ENCODE results near the gene IGLL5. TPM values are rescaled to one million over a fixed set of nuclear protein-coding genes. Genes with fewer than 3 reads are reported as not detected.

IGLL5 gene
- total RNA-seq, 2 donors from 2014 or later = 0.58 to 0.77 TPM

DNA sequence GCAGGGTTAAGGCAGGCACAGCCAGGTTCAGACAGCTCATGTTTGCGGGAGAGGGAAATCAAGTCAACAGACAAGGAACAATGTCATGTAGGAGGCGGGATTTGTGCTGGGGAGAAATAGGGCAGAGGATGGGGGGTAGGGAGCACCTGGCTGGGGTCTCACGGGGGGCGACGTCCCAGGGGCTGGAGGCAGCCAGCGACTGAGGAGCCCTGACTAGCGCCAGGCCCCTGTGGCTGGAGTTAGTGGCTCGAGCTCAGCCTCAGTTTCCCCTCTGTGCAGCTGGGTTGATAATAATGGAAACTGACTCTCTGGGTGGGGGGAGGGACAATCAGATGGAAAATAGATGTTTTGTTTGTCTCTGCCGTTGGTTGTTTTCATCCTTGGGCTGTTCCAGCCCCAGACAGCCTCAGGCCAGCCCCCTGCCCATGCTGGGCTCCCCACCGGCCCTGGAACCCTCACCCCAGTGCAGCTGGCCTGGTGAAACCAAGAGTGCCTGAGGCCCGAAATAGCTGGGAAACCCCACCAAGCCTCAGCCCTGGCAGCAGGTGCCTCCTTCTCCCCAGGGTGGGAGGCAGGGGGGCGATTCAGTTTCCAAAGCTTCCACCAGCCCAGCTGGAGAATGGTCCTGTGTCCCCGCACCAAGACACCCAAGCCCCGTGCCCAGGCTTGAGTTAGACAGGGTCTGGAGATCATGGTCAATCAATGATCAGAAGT, 44.1 kb downstream of the IGLL5 start:
- no peak for ATAC-seq
- intact Hi-C loops (cut with DNase I) = no loop called here
- DNase-seq = no peak

DNA sequence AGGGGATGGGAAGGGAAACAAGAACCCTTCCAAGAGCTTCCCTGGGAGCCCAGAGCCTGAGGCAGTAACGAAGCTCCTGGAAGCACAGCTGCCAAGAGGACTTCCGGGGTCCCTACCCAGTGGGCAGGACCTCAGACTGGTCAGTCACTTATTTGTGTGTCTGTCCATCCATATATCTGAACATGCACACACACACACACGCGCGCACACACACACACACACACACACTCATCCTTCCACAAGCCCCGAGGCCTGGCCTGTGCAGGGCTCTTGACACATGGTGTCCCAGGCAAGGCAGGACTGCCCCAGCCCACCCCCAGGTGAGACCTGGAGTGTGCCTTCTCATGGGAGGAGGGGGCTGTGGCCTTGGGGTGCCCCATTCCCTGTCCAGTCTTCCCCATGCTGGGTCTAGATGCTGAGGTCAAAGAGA, 44.9 kb downstream of the IGLL5 start:
- ATAC-seq (no peak), DNase-seq (no peak)
- intact Hi-C loops (cut with DNase I) = no loop called here

DNA sequence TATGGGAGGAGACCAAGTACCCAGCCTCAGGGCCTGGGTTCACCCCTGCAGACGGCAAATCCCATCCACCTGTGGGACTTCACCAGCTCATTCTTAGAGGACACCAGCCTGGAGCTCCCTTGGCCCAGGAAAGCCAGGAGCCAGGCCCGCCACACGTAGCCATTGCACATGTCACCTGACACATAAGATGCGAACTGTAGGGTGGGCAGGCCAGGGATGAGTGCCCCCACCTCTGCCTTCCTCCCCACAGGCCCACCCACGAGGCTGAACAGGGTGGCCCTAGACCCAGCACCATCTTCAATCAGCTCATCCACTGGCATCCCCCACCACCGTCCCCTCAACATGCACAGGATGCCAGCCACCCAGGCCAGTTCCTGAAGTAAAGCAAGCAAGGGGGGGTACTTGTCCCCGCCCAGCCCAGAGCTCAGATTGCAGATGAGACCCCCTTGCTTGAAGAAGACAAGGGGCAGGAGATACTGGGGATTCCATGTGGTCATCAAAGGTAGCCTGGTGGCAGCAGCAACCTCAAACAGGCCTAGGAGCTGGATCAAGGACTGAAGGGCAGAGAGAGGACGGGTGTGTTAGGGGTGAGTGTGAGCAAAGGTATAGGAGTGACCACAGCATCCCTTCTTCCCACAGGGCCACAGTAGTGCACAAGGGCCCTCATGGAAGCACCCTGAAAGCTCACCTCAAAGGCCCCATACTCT, 45.6 kb downstream of the IGLL5 start:
- DNase-seq (no peak), ATAC-seq (no peak)
- intact Hi-C loops (cut with DNase I) = no loop called here

DNA sequence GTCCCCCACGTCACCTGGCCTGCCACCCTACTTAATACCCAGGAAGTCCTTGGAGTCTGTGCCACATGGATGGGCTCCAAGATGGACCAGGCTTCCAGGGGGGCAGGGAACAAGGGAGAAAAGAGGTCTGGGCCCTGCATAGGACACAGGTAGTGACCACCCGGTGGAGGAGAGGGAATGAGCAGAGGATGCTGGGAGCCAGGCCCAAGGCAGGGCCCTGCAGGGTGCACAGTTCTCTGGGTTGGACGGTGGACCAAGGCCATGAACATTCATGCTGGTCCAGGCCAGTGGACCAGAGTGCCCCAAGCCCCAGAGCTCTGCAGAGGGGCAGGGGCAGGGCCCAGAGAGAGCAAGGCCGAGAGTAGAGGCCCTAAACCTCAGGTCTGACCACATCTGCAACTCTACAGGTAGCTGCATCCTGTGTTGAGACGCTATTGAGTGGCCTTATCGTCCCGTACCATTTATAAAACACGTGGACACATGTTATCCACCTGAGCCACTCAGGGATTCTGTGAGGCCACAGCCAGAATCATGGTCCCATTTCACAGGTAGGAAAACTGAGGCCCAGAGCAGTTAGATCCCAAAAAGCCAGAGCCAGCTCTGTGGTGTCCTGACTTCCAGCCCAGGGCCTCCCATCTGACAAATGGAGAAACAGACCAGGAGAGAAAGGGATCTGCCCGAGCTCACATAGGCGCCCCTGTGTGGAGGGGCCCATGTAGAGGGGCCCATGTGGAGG, 46.4 kb downstream of the IGLL5 start:
- intact Hi-C loops (cut with DNase I) = no loop called here
- ATAC-seq = no peak
- no peak for DNase-seq

DNA sequence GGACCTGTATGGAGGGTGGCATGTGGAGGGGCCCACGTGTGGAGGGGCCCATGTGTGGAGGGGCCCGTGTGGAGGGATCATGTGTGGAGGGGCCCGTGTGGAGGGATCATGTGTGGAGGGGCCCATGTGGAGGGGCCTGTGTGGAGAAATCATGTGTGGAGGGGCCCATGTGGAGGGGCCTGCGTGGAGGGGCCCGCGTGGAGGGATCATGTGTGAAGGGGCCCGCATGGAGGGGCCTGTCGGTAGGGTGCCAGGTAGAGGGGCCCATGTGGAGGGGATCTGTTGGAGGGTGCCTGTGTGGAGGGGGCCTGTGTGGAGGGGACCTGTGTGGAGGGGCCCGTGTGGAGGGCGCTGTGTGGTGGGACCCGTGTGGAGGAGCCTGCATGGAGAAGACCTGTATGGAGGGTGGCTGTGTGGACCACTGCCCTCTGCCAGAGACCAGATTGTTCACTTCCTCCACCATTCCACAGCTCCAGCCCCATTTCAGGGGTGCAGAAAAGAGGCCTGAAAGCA, 47.0 kb downstream of the IGLL5 start:
- ATAC-seq = no peak
- no peak for DNase-seq
- intact Hi-C loops (cut with DNase I) = no loop called here

DNA sequence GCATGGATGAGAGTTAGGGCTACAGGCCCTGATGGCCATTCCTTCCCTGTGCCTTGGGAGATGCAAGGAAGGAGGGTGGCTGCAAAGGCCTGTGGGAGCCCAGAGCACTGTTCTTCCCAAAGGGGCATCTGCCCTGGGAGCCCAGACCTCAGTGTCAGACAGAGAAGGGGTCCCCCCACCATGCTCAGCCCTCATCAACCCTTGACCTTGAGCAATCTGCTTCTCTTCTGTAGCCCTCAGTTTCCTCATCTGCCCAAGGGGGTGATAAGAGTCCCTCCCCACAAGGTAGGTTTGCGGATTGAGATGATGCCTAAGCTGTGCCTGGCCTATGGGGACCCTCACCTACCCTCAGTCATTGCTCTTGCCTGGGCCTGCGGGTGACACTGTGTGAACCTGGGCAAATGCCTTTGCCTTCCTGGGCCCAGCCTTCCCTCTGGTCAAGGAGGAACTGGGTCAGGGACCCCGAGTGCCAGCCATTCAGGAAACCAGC, 47.5 kb downstream of the IGLL5 start:
- DNase-seq = no peak
- intact Hi-C loops (cut with DNase I) = no loop called here
- no peak for ATAC-seq

DNA sequence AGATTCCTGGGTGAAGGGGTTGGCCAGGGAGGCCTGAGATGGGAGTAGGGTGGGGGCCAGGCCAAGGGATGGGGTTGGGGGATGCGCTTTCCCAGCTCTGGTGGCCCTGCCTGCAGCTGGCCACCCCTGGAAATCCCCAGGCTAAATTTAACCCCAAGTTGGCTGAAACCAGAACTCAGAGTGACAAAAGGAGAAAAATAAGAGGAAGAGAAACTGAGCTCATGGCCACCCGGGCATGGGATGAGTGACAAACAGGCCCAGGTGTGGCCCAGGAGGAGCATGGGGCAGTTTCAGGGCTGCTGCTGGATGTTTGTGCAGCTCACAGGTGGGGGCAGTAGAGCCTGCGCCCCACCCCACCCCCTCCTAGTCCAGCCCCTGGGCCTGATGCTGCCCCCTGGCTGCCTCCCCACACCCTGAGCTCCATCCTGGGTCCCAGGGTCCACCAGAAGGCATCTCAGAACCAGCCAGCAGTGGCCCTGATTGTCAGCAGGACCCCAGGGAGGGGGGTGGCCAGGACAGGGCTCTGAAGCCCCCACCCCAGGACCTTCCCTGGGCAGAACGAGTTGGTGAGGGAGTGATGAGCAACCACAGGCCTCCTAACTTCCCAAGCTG, 48.0 kb downstream of the IGLL5 start:
- intact Hi-C loops (cut with DNase I) = no loop called here
- no peak for DNase-seq
- ATAC-seq = no peak

DNA sequence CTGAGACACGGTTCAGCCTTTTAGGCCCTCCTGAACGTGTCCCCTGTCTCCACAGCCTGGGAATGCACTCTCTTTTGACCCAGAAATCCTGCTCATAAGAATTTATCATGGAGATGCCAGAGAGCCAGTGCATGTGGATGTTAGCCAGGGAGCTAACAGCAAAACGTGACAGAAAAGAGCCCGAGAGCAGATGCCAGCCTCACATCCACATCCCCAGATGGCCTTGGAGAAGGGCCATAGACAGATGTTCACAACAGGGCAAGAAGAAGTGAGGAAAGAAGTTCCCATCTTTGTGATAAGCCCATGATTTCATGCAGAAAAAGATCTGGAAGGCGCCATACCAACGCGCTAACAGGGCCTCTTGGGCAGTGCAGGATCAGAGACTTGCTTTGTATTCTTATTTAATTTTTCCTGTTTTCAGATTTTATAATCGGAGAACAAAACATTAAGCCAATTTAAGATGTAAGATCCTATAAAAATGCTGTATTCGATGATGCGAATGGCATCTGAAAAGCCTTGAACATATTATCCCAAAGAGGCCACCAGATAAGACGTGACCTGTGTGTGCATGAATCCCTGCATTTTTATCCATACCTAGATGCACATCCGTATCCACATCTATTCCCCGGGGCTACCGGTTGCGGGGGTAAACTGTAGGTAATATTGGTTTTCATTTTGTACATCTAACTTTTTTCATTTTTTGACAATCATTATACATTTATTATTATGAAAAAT, 48.7 kb downstream of the IGLL5 start:
- ATAC-seq (no peak), DNase-seq (no peak)
- intact Hi-C loops (cut with DNase I) = no loop called here

DNA sequence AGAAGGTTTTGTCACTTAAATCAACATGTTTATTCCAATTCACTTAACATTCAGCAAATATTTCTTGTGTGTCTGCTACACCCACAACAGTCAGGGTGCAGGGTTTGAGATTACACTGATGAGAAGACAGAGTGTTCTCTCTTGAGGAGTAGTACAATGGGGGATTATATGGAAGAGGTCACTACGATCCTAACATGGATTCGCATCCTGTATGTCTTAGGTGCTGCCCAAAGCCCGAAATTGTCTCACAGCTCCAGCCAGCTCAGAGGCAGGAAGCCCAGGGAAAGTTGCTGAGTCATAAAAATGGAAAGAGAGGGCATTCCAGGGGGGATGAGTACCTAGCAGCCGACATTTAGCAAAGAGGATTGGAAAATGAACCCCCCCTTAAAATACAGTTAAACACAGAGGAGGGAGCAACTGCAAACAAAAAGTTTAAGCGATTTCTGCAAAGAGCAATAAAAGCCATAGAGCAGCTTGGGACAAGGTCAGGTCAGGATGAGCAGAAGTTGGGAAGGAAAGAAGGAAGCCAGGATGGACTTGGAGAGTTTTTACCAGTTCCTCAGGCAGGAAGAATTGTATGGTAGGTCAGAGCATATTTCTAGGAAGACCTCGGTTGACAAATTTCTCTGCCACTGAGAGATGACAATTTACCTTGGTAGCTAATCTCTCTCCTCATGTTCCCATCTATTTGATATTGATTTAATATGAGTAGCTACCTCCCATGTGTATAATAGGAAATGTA, 49.5 kb downstream of the IGLL5 start:
- intact Hi-C loops (cut with DNase I) = no loop called here
- no peak for DNase-seq
- no peak for ATAC-seq

DNA sequence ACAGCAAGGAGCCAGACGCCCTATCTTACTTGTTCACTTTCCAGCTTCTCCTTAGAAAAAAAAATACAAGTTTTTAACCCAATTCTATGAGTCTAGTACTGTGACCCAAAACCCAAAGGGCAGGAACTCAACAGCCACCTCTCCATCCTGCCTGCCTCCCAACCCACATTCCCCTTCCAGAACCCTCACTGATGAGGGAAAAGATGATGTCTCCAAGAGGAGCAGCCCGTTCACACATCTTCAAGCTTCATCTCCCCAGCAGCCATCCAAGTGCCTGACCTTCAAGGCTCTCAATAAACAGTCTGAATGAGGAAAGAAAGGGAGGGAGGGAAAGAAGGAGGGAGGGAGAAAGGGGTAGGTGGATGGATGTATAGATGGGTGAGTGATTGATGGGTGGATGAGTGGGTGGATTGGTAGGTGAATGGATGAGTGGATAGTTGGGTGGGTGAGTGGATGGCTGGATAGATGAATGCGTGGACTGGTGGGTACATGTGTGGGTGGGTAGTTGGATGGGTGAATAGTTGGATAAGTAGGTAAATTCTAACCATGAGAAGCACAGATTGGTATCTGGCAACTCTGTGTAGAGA, 50.4 kb downstream of the IGLL5 start:
- DNase-seq = no peak
- intact Hi-C loops (cut with DNase I) = no loop called here
- no peak for ATAC-seq

DNA sequence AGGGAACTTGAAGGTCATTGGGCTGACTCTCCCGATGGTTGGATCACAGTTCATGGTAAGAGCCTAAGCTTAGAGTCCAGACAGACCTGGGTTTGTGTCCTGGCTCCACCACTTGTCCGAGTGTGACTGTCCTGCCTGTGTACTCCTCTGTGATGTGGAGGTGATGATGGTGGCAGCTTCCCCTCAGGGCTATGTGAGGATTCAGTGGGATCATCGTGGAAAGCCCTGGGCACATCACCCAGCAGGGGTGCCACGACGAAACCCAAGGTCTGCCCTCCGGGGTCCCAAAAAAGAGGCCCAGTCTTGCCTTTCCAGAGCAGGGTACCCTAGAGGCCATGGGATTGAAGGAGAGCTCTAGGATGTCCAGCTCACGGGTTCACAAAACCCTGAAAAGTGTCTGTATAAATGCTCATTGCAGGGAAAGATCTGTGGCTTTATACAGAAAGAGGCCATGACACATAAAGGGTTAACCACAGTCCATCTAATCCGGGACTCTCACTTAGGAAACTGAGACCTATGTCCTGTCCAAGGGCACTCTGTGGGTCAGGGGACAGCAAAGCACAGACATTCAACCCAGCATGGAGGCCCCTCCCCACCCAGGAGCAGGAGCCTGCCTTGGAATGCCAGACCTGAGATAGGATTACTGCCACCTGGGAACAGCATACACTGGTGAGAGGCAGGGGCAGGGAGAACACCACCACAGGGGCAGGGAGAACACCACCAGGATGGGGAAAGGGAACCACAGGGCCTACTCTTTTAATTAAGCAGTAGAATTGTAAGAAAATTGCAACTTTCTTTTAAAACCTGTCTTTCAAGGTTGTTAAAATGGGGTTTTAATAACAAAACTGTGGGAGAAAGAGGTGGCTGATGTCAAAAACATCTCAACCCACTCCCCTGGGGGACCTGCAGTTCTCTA, 51.3 kb downstream of the IGLL5 start:
- no peak for ATAC-seq
- intact Hi-C loops (cut with DNase I) = no loop called here
- no peak for DNase-seq

DNA sequence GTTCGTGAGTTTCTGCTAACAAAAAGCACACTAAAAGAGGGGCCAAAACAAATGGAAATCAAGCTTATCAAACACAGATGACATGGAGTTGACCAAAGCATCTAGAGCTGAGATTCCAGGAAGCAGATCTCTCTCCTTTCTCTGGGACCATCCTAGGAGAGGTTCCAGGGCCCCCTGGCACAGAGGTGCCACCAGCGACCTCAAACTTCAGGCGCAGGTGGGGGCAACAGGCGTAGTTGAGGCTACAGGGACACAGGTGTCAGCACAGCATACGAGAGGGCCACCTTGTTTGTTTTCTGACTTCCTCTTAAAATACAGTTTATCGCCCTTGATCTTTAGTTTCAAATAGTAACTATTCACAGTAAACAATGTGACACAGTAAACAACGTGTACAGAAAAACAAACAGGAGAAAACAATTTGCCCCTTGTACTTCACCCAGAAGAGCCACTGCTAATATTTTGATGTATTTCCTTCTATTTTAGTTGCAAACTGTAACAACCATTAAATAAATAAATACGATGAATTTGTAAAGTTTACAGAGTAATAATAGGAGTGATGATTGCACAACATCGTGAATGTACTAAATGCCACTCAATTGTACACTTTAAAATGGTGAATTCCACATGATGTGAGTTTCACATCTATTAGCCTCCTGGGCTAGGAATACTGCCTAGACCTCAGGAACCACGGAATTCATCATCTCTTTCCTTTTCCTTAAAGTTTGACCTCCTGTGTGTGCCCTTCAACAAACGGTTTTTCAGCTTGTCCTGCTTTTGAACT, 52.2 kb downstream of the IGLL5 start:
- no peak for ATAC-seq
- intact Hi-C loops (cut with DNase I) = loop anchor here in 1 of 2 donors (10.0 kb wide), 1 partner anchor 85 kb away; no protein-coding TSS in a partner anchor

DNA sequence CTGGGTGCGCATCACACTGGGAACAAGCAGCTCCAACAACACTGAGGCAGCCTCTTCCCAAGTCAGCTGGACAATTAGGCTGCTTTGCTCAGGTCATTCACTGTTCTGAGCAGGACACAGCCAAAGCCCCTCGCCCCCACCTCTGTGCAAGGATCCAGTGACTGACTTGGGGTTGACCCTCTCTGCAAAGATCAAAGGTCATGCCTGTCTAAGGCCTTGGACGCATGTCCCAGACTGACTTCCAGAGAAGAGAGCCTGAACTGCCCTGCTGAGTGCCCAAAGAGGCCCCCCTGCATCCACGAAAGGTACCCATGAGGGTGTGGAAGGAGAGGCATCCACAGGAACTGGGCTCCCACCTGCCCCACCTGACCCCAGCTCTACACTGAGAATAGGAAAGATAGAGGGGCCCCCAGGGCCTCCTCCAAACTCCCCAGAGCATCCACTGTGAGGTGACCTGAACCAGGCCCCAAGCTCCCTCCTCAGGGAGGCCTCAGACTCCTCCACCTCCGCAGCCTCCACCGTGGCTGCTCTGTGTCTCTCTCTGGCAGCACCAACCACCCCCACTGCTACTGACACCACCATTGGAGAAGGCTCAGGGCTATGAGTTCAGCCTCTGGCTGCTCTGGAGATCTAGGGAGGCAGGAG, 53.5 kb downstream of the IGLL5 start:
- ATAC-seq = no peak
- no peak for DNase-seq
- intact Hi-C loops (cut with DNase I) = loop anchor here in 1 of 2 donors (10.0 kb wide), 1 partner anchor 86 kb away; no protein-coding TSS in a partner anchor

More for the DNA sequence above, 52.2 kb downstream of the IGLL5 start:
- no peak for DNase-seq

DNA sequence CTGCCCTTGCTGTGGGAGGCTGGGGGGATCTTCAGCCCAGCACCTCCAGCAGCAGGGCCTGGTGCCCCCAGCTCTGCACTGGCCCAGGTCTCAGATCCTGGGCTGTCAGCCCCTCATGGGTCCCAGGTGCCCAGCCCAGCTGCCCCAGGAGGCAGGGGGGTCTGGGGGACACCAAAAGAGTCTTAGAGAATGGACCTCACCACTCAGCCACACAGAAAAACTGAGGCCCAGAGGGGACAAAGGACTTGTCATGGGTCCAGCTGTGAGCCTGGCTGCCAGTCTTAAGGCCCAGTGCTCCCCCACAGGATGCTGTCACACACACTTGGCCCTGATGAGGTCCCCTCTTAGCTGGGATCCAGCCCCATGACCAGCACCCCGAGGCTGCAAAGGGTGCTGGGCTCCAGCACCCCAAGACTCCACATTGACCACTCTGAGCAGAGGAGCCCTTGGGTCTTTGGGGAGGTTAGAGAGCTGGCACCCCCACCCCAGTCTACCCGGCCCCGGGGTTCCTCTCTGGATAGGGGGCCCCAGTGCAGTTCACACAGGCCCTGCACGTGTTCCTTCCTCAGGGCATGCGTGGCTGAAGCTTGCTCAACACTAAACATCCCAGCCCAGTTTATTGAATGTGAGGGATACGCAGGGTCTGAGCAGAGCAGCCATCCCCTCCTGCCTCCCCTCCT, 54.4 kb downstream of the IGLL5 start:
- intact Hi-C loops (cut with DNase I) = loop anchor here in 1 of 2 donors (10.0 kb wide), 1 partner anchor 87 kb away; no protein-coding TSS in a partner anchor
- ATAC-seq = no peak
- no peak for DNase-seq

Data from left cardiac atrium (tissue), 4 donors.